CD4-positive, alpha-beta T cell treated with Interleukin-15 for 1 hour (primary cell): ENCODE measurements around the gene C2orf92.
"Not testable (repeated sequence)": the region's sequence is repeated elsewhere in the genome, so short reads cannot be mapped to it uniquely, and the experiment has no call there.

Experiments
- DNase-seq: peaks from one replicate; pipeline ENCODE4 v3.0.0-alpha.2; 2020

C2orf92 gene

GRCh38 chr2:97669448-97669847 is at the start of gene C2orf92:
C2orf92 (plus strand) TSS chr2:97669713; CDS start chr2:97669789, 76 bp downstream.
- DNase-seq: no peak

- not testable (repeated sequence) for DNase-seq
Measured at GRCh38 chr2:97620492-97620891, 49.0 kb upstream of the C2orf92 start.

GRCh38 chr2:97622976-97623375 is 46.5 kb upstream of the C2orf92 start:
- not testable (repeated sequence) for DNase-seq

- DNase-seq: not testable (repeated sequence)
Measured at GRCh38 chr2:97625354-97626048, 44.0 kb upstream of the C2orf92 start.

- DNase-seq: not testable (repeated sequence)
Measured at GRCh38 chr2:97626049-97626430, 43.5 kb upstream of the C2orf92 start.

GRCh38 chr2:97644023-97644717 is 25.3 kb upstream of the C2orf92 start:
- no peak for DNase-seq

- no peak for DNase-seq
Measured at GRCh38 chr2:97645112-97645694, 24.3 kb upstream of the C2orf92 start.

GRCh38 chr2:97645695-97646629 is 23.6 kb upstream of the C2orf92 start, which contains the start of gene COX5B:
COX5B (plus strand) TSS chr2:97646062; CDS start chr2:97646087, 25 bp downstream.
- peak; percentile 98 for DNase-seq

GRCh38 chr2:97646977-97647376 is 22.5 kb upstream of the C2orf92 start:
- DNase-seq: no peak

- DNase-seq: no peak
Measured at GRCh38 chr2:97651114-97651513, 18.4 kb upstream of the C2orf92 start.

- DNase-seq: no peak
Measured at GRCh38 chr2:97653473-97653872, 16.0 kb upstream of the C2orf92 start.

GRCh38 chr2:97653874-97654273 is 15.6 kb upstream of the C2orf92 start:
- no peak for DNase-seq

GRCh38 chr2:97654309-97654708 is 15.2 kb upstream of the C2orf92 start:
- no peak for DNase-seq

- DNase-seq: no peak
Measured at GRCh38 chr2:97654791-97655190, 14.7 kb upstream of the C2orf92 start.

- DNase-seq: no peak
Measured at GRCh38 chr2:97656129-97656755, 13.3 kb upstream of the C2orf92 start.

- DNase-seq: no peak
Measured at GRCh38 chr2:97656905-97657587, 12.5 kb upstream of the C2orf92 start.

- DNase-seq: no peak
Measured at GRCh38 chr2:97657986-97658690, 11.4 kb upstream of the C2orf92 start.

GRCh38 chr2:97658691-97659157 is 10.8 kb upstream of the C2orf92 start:
- no peak for DNase-seq

- no peak for DNase-seq
Measured at GRCh38 chr2:97659256-97660043, 10.1 kb upstream of the C2orf92 start.
